NCI-H1417 (cell line): ENCODE data around the gene R3HDM1.
"Not testable (repeated sequence)": the region's sequence is repeated elsewhere in the genome, so short reads cannot be mapped to it uniquely, and the experiment has no call there.

Source experiments
- DNase-seq, 3 experiments: peaks; one replicate each; lab custom pipeline; 2025; lab: John Stamatoyannopoulos, UW

Gene R3HDM1

DNA sequence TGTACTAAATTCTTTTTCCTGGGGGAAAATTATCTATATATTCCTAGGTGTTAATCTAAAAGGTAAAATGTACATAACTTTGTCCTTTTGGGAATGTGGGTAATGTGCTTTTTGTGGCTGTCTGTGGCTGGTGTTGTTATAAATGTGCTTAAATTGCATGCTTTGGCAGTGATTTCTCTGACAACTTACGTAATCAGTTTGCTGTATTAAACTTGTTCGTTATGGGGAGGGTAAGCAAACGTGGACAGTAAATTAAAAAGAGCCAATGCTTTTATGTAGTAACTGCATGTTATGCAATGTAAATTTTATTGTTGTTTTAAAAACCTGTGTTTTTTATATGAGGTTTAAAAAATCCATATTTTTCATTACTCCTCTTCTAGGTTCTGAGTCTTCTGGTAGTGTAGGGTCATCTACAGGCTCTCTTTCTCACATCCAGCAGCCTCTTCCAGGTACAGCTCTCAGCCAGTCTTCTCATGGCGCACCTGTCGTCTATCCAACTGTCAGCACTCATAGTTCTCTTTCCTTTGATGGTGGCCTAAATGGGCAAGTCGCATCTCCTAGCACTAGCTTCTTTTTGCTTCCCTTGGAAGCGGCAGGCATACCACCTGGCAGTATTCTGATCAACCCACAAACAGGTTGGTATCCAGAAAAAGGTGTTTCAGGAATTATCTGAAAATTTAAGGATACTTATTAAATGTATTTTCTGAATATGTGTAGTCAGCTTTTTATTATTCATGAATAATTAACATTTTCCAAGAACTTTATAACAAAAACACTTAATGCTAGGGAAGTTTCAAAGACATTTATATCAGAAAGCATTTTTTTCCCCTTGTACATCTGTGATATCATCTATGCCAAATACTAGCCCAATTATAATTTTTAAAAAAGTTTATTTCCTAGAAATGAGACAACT, 110.1 kb downstream of the R3HDM1 start:
- DNase-seq = no peak

DNA sequence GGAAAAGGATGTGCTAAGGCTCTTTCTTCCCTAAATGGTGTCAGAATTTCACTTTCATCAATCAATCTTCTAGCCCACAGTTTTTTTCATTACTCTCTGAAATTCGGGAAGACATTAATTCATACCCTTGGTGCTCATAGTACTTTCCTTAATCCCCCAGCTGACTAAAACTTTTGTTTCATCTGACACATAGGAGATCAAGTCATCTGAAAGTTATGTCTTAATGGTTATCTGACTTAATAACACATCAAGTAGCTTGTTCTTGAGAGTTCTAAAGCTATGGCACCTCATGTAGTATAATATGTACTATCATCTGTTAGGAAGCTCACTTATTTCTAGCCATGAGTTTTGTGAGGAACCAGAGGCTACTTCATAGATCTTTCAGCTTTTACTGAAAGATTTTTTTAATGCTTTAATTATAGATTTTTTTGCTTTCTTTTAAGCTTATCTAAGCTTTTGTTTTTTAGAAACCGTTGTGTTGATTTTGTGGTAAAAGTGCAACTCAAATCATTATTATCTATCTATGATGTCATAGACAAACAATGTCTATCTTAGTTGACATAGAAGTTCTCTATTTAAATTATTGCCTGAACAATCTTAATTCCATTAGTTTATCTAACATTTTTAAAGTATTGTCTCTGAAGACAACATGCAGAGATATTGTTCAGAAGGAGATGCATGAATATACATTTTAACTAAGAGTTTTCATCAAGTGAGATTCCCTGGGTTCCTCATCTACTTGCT, 116.7 kb downstream of the R3HDM1 start:
- no peak for DNase-seq

DNA sequence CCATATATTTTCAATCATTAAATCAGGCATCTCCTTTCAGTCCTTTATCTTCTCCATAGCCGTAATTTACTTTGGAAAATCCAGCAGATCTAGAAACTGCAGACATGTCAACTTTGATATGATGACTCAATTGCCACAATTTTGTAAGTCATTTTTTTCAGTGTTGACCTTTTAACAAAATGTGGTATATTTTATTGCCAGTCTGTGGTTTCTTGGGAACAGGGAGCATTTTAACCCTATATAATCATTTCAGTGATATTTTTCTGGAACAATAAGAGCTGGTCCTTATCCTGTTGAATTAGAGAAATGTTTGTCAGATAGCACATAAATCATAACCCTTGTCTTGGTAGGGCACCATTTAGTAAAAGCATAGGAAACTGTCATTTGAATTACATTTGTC, 119.4 kb downstream of the R3HDM1 start:
- DNase-seq = peak in 1 of 3 experiments; percentile 8

DNA sequence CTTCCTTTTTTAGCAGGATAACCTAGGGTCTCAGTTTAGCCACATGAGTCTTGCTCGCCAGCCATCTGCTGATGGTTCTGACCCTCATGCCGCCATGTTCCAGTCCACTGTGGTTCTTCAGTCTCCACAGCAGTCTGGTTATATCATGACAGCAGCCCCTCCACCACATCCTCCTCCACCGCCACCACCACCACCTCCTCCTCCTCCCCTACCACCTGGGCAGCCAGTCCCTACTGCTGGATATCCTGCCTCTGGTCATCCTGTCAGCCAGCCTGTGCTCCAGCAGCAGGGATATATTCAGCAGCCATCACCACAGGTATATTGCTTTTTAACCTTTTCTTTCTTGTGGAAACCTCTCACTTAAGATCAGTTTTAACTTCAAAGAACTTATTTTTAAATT, 120.4 kb downstream of the R3HDM1 start:
- no peak for DNase-seq

DNA sequence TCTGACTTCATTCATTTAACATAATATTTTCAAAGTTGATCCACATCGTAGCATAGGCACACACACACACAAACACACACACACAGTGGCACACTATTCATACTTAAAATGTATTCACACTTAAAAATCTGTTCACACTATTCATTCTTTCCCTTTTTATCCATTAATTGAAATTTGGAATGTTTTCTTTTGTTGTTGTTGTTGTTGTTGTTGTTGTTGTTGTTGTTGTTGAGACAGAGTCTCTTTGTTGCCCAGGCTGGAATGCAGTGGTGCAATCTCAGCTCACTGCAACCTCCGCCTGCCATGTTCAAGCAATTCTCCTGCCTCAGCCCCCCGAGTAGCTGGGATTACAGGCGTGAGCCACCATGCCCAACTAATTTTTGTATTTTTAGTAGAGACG, 123.0 kb downstream of the R3HDM1 start:
- not testable (repeated sequence) for DNase-seq

DNA sequence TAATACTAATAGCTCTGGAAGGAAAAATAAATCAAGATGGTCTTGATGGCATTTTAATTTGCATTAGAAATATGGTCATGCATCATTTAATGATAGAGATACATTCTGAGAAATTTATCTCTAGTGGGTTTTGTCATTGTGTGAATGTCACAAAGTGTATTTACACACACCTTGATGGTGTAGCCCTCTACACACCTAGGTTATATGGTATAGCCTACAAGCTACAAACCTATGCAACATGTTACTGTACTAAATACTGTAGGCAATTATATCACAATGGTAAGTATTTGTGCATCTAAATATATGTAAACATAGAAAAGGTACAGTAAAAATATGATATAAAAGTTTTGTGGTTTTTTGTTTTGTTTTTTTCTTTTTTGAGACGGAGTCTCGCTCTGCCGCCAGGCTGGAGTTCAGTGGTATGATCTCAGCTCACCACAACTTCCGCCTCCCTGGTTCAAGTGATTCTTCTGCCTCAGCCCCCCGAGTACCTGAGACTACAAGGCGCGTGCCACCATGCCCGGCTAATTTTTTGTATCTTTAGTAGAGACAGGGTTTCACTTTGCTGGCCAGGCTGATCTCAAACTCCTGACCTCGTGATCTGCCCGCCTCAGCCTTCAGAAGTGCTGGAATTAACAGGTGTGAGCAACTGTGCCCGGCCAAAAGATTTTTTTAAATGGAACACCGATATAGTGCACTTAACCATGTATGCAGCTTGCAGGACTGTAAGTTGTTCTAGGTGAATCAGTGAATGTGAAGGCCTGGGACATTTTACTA, 126.7 kb downstream of the R3HDM1 start:
- DNase-seq = no peak

DNA sequence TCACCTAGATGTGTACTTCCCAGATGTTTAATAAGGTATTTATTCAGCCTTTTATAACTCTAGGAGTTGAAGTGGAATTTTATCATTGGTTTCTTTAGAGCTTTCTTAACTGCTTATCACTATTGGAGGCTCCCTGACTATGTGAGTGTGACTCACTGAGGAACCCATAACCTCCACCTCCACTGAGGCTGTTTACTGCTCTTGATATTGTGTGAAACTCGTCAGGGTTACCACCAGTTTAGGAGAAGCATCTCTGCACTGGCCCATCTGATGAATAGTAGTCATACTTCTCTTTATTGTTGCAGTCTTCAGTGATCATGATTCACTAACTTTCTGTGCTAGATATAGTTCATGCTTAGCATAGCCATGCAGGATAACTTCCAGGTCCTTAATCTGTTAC, 130.8 kb downstream of the R3HDM1 start:
- DNase-seq = no peak

DNA sequence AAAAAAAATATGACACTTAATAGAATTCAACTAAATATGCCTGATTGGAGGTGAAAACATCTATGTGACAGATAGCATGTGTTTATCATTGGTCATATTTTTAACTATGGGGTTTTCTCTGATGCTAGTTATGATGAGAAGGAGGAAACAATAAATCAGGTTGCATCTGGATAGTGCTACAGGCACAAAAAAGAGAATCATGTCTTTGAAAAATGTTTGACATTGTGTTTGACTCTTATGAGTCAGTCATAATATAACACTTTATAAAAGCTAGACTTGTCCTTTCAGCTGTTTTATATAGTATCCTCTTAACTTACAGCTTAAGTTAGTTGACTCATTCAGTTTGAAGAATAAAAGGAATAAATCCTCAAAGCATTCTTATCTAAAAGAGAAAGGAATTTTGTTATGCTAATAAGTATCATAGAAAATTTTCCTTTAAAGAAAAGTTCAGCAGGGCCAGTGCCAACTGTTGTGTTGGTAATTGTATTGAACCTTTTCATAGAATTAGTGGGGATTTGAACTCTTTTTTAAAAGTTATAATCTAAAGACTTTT, 131.9 kb downstream of the R3HDM1 start:
- no peak for DNase-seq

DNA sequence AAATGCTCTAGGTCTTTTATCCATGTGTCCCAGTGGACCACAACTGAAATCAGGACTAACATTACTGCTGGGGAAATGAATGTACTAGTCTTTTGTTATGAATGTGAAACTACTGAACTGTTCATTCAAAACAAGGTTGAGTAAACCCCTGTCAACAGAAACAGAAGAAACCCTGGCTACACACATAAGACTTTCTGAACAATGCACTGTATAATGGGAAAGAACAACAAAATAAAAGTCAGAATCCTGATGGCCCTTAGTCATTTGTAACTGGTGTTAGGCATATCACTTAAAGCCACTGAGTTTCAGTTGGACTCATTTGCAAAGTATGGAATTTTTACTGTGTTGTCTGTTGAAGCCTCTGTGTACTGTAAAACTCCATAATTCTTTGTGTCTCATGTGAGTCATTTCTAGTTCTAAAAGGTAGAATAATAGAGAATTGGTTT, 133.4 kb downstream of the R3HDM1 start:
- DNase-seq = peak in 1 of 3 experiments; percentile 46

DNA sequence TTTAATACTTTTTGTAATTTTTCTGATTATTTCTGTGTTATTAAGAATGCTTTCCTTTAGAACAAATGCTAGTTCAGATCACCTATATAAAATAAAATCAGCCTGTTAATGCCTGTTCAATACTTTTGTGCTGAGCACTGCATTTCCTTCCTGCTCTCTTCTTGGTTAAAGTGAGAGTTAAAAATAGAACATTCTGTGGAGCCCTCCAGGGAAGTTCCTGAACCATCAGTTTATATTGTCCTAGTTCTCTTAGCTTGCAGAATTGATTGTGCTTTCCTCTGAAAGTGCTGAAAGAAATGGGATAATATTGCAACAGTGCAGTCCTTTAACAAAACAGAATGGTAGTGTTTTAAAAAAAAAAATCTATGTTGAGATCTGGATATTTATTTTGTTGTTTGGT, 135.8 kb downstream of the R3HDM1 start:
- DNase-seq = no peak

DNA sequence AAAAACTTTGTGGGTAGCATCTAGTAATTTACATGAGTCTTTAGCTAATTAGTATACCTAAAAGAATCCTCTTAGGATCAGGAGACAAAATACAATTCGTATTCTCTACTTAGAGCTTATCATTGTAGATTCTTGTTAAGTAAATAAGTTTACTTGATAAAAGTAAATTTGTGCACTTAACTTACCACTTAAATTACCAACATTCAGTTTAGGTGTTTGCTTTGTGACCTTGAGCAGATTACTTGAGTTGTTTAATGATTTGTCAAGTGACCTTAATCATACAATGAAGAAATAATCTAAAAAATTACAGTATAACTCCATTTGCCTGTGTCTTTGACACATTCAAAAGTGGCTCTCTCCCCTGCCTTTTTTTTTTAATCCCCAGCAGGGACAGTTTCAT, 143.2 kb downstream of the R3HDM1 start:
- no peak for DNase-seq

DNA sequence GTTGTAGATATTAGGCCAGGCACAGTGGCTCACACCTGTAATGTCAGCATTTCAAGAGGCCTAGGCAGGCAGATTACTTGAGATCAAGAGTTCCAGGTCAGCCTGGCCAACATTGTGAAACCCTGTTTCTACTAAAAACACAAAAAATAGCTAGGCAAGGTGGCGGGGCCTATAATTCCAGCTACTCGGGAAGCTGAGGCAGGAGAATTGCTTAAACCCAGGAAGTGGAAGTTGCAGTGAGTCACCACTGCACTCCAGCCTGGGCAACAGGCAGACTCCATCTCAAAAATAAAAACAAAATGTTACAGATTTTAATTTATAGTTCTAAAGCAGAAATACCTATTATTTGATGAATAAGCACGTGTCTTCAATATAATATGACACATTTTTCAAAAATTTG, 144.7 kb downstream of the R3HDM1 start:
- no peak for DNase-seq

DNA sequence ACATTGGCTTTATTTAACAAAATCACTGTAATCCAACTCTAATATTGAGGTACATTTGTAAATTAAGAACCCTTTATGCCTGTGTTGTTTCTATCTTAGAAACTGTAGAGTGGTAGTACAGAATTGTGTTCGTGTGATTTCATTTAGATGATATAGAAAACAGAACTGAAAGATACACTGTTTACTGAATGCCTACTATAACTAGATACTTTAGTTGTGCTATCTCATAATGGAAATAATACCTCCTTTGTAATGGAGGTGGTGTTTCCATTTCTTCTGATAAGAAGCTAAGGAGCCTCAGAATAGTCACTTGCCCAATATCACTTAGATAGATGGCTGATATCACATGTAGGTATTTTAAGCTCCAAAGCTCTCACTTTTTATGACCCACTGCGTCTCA, 147.8 kb downstream of the R3HDM1 start:
- no peak for DNase-seq

DNA sequence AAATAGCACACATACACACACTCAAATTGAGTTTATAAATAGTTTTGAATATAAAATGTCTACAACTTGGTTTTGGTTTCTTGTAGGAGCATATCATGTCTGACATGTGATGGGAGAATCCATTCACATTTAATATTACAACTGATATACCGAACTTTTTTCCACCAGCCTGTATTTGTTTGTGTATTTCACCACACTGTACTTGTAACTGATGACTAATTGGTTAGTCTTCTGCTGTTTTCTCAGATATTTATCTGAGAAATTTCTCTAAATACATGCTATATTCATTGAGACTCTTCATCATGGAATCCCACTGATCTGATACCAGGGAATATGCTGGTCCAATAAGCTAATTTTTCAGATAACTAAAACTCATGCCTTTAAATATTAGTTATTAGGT, 154.1 kb downstream of the R3HDM1 start:
- DNase-seq = no peak

DNA sequence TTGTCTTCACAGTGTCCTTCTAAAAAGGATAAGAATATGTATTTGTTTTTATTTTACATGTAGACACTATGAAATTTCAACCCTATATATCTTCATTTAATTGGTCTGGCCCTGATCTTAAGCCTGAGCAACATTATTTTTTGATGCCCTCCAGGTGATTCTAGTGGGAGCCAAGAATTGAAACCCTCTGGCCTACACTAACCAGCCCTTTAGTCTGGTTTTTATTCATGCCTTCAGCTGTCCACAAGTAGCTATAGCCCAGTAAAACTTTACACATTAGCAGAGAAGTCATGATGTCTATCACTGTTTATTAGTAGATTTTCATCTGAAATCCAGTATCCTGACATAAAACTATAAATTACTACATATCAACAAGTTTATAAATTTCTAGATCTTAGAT, 157.7 kb downstream of the R3HDM1 start:
- no peak for DNase-seq

DNA sequence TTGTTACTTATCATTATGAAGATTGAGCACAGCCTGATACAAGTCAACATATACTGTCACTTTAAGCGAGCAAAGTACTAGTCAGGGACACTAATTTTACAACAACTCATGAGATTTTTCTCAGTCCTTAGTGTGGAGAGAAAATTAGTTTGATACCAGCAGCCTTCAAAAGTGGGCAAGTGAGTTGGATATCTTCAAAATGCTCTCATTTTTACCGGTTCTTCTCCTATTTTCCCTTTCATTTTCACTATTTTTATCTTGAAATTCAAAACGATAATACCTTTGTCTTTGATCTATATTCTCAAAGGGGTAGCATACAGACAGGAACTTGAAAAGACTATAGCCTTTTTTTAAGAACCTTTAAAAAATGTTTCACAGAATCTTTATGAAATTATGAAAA, 158.4 kb downstream of the R3HDM1 start:
- no peak for DNase-seq

DNA sequence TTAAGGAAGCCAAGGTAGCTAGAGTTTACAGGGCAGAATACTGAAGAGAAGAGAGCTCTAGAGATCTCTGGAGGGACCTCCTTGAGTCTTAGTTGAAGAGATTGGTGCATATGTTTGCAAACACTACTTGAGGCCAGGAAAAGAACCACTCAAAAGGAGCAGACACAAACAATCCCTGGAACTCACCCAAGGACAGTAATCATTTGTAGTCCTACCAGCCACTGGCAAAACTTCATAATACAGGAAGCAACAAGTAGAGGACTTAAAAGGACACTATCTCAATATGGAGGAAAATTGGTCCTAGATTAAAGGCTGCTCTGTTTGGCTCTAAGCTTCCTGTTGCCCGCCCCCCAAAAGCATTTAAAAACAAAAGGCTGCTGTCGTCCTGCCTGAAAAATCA, 163.4 kb downstream of the R3HDM1 start:
- no peak for DNase-seq

DNA sequence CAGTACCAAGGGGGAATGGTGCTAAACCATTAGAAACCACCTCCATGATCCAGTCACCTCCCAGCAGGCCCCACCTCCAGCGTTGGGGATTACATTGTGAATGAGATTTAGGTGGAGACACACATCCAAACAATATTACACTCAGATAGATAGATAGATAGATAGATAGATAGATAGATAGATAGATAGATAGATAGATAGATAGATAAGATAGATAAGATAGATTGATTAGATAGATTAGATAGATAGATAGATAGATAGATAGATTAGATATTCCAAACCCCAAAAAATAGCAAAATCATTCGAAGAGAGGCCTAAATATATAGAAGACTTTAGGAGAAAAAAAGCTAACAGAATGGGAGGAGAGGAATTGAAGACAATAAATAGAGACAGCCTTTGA, 167.6 kb downstream of the R3HDM1 start:
- DNase-seq = no peak

DNA sequence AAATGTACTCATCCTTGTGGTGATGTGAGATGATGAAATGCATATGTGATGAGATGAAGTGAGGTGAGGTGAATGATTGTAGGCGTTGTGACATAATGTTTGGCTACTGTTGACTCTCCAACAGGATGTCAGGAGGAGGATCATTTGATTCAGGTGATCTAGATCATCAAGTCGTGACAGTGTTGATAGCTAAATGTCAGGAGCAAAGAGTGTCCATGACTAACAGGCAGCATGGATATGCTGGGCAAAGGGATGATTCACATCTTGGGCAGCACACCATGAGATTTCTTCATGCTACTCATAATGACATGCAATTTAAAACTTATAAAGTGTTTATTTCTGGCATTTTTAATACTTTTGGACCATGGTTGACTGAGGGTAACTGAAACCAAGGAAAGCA, 170.2 kb downstream of the R3HDM1 start:
- DNase-seq = no peak

DNA sequence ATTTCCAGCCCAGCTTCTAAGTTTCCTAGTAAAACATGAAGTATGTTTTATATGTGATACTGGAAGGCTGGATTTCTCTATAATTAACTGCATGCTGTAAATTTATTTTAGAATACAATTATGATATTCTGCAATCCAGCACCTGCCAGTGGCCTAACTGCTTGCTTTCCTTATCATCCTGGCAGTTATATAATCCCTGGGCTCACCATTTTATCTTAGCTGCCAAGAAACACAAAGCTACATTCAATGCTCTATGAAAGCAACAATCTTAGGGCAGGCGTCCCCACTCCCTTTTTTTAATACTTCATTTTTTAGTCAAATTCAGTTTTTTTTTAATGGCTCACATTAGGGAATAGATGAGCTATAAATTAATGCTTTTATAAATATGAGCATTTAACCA, 172.0 kb downstream of the R3HDM1 start:
- no peak for DNase-seq

DNA sequence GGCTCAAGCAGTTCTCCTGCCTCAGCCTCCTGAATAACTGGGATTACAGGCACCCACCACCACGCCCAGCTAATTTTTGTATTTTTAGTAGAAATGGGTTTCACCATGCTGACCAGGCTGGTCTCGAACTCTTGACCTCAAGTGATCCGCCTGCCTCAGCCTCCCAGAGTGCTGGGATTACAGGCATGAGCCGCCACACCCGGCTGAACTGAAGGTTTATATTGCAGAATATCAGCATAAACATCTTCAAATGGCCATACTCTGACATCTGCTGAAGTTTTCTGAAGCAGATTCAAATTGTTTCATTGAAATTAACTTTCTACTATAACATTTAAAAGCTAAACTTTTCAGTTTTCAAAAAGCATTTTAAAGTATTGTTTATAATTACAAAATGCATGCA, 172.8 kb downstream of the R3HDM1 start:
- DNase-seq = not testable (repeated sequence)

DNA sequence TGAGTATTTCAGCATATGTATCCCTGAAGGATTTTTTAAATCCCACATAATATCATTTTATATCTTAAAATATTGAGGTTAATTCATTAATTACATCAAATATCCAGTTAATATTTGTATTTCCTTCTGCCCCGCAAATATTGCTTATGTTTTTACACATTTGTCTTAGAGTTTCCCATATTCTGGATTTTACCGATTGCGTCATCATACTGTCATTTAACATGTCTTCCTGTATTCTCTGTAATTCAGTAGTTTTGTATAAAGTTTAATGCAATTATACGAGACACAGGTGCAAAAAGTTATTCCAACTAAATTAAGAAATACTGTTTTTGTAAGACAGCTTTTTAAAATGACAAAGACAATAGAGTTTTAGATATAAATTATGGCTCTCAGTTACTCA, 176.9 kb downstream of the R3HDM1 start:
- no peak for DNase-seq
